HepG2 (cell line): ENCODE results near the gene ZFP64. TPM values are rescaled to one million over a fixed set of nuclear protein-coding genes. Genes with fewer than 3 reads are reported as not detected.

Experiments
- ATAC-seq: fragments of 200-7000 bp; cut with Tn5 transposase; 3 replicates; pipeline ENCODE4 v1.9.1; 2020; ENCODE audit warnings: mild to moderate bottlenecking, moderate library complexity
- BruUV-seq: library from RNA; stranded (reverse); fragments of 400-500 nt; replicated peaks from 2 replicates; lab custom pipeline; 2021; lab: Mats Ljungman, UMichigan
- CTCF ChIA-PET: fragments of 300-600 bp; formaldehyde crosslinking; extraction: SDS; loops from one replicate; lab custom pipeline; 2021; ENCODE audit warnings: low total read pairs, inconsistent platforms, low intra/inter-chr PET ratio; lab: Yijun Ruan, JAX
- POLR2A ChIA-PET: fragments of 350-600 bp; sonication (Branson Sonifier 250); formaldehyde crosslinking; loops from one replicate; lab custom pipeline; 2020; ENCODE audit warnings: antibody characterized with exemption, inconsistent platforms; lab: Yijun Ruan, JAX
- DNase-seq: peaks from one replicate; pipeline ENCODE4 v3.0.0-alpha.2; 2015; ENCODE audit warnings: low spot score
- FAIRE-seq: peaks from 3 replicates; lab custom pipeline; 2011; peaks lifted over from hg19 to GRCh38; lab: Jason Lieb, UNC
- H2AFZ ChIP-seq: one replicate; pipeline ENCODE4 v1.6.1; 2011; ENCODE audit warnings: low read length, inconsistent platforms
- H3K27ac ChIP-seq: fragments of 300-600 bp; 3 replicates; pipeline ENCODE4 v1.8.0; 2011; ENCODE audit warnings: mixed run types, mild to moderate bottlenecking, mixed read lengths, low read length, inconsistent platforms; ENCODE audit not compliant: insufficient read depth; ENCODE audit errors: extremely low read length
- H3K27me3 ChIP-seq, 2 experiments: fragments of 200-600 bp in 1 of 2; 2 replicates in 1 of 2; 3 replicates in 1 of 2; pipeline versions ENCODE4 v1.6.0 to v1.8.0; 2011; ENCODE audit warnings: low read length in 2 of 2, mild to moderate bottlenecking in 2 of 2, moderate library complexity in 2 of 2, inconsistent platforms in 1 of 2; ENCODE audit not compliant: insufficient read depth in 2 of 2, control insufficient read depth in 1 of 2
- H3K36me3 ChIP-seq, 2 experiments: fragments of 200-600 bp in 1 of 2; replicated peaks in 1 of 2; 2 replicates in 1 of 2; 3 replicates in 1 of 2; pipeline versions ENCODE4 v1.5.1 to v1.8.0; 2011; ENCODE audit warnings: low read length in 2 of 2, inconsistent platforms in 1 of 2; ENCODE audit not compliant: insufficient read depth in 2 of 2, control insufficient read depth in 1 of 2
- H3K4me1 ChIP-seq: 2 replicates; pipeline ENCODE4 v1.5.1; 2012; ENCODE audit warnings: low read length, inconsistent platforms; ENCODE audit not compliant: insufficient read depth
- H3K4me2 ChIP-seq: 2 replicates; pipeline ENCODE4 v1.6.0; 2011; ENCODE audit warnings: low read depth, low read length, inconsistent platforms
- H3K4me3 ChIP-seq, 3 experiments: fragments of 200-600 bp in 1 of 3; sonication (generic), shearing (Covaris generic) in 1 of 3; replicated peaks in 1 of 3; 2 replicates each; pipeline ENCODE4 v1.5.1; 2011 to 2016; ENCODE audit warnings: low read length in 3 of 3, inconsistent platforms in 2 of 3, low read depth in 2 of 3, mild to moderate bottlenecking in 2 of 3, control low read depth in 1 of 3, mixed read lengths in 1 of 3; ENCODE audit not compliant: insufficient read depth in 1 of 3
- H3K79me2 ChIP-seq: one replicate; pipeline ENCODE4 v1.6.1; 2011; ENCODE audit warnings: low read length, inconsistent platforms; ENCODE audit not compliant: insufficient read depth
- H3K9ac ChIP-seq: 2 replicates; pipeline ENCODE4 v1.6.0; 2011; ENCODE audit warnings: mild to moderate bottlenecking, low read depth, low read length, inconsistent platforms; ENCODE audit not compliant: insufficient read depth
- H3K9me3 ChIP-seq: 2 replicates; pipeline ENCODE4 v1.5.1; 2012; ENCODE audit warnings: mild to moderate bottlenecking, low read length
- H4K20me1 ChIP-seq: 2 replicates; pipeline ENCODE4 v1.6.0; 2011; ENCODE audit warnings: inconsistent platforms, mild to moderate bottlenecking, low read length, moderate library complexity; ENCODE audit not compliant: insufficient read depth
- CSRNP2 ChIP-seq: sonication (generic); formaldehyde crosslinking; conservative IDR thresholded peaks from 2 replicates; pipeline ENCODE4 v1.8.0; 2022; ENCODE audit warnings: low read depth, missing genetic modification reagents
- FOXJ3 ChIP-seq: sonication (generic); formaldehyde crosslinking; IDR thresholded peaks from 2 replicates; pipeline ENCODE4 v1.4.0; 2020; ENCODE audit warnings: missing genetic modification reagents, mild to moderate bottlenecking, borderline replicate concordance
- FOXO4 ChIP-seq: sonication (generic); formaldehyde crosslinking; conservative IDR thresholded peaks from 2 replicates; pipeline ENCODE4 v1.8.1; 2023; ENCODE audit warnings: missing genetic modification reagents
- HDAC1 ChIP-seq: sonication (generic); formaldehyde crosslinking; IDR thresholded peaks from 2 replicates; pipeline ENCODE4 v1.5.1; 2020; ENCODE audit warnings: mild to moderate bottlenecking, missing genetic modification reagents
- NAIF1 ChIP-seq: sonication (generic); formaldehyde crosslinking; IDR thresholded peaks from 2 replicates; pipeline ENCODE4 v1.5.0; 2020; ENCODE audit warnings: mild to moderate bottlenecking, missing genetic modification reagents, borderline replicate concordance
- NFYB ChIP-seq: sonication (generic); formaldehyde crosslinking; IDR thresholded peaks from 2 replicates; pipeline ENCODE4 v1.4.0; 2020; ENCODE audit warnings: missing genetic modification reagents
- PREB ChIP-seq: sonication (generic); formaldehyde crosslinking; IDR thresholded peaks from 2 replicates; pipeline ENCODE4 v1.4.0; 2020; ENCODE audit warnings: missing genetic modification reagents
- TERF1 ChIP-seq: sonication (generic); formaldehyde crosslinking; IDR thresholded peaks from 2 replicates; pipeline ENCODE4 v1.8.0; 2022; ENCODE audit warnings: mild to moderate bottlenecking, missing genetic modification reagents, moderate library complexity
- YEATS4 ChIP-seq: sonication (generic); formaldehyde crosslinking; IDR thresholded peaks from 2 replicates; pipeline ENCODE4 v1.4.0; 2020; ENCODE audit warnings: missing genetic modification reagents, borderline replicate concordance
- ZFP62 ChIP-seq: sonication (generic); formaldehyde crosslinking; IDR thresholded peaks from 2 replicates; pipeline ENCODE4 v1.4.0; 2020; ENCODE audit warnings: missing genetic modification reagents
- ZNF136 ChIP-seq: sonication (generic); formaldehyde crosslinking; IDR thresholded peaks from 2 replicates; pipeline ENCODE4 v1.8.1; 2022; ENCODE audit warnings: low read depth, mild to moderate bottlenecking, moderate library complexity, missing genetic modification reagents
- ZNF326 ChIP-seq: sonication (generic); formaldehyde crosslinking; IDR thresholded peaks from 2 replicates; pipeline ENCODE4 v1.4.0; 2020; ENCODE audit warnings: missing genetic modification reagents, borderline replicate concordance
- WGBS: methylation state at CpG from one replicate; pipeline ENCODE4 v1.1.6; 2017; ENCODE audit warnings: low lambda C conversion rate; 5-methylcytosine and 5-hydroxymethylcytosine counted together
- in situ Hi-C: cut with HindIII; loops from 2 replicates; pipeline ENCODE4 v1.10.0; 2017; ENCODE audit warnings: low pct_unique_long_range_greater_than_20kb; ENCODE audit not compliant: extremely low pct_ligation_motif_present
- intact Hi-C: fragments of 100-400 bp; cut with micrococcal nuclease; formaldehyde crosslinking; loops from one replicate; pipeline ENCODE4 v1.10.0; 2022; ENCODE audit not compliant: unreplicated experiment
- polyA plus RNA-seq, 8 experiments: library from polyadenylated mRNA; depleted of rRNA in 3 of 8; stranded (reverse) in 7 of 8; unstranded in 1 of 8; fragments of >200 nt; fragmentation: Illumina TruSeq in 4 of 8; extraction: Trizol in 4 of 8; gene quantifications; 2 replicates each; pipeline versions ENCODE4 v1.2.1 to v1.2.3, GENCODE V29; 2011 to 2016; ENCODE audit warnings: low read depth in 4 of 8, missing spikeins in 1 of 8, mixed read lengths in 1 of 8; ENCODE audit not compliant: insufficient read depth in 1 of 8
- total RNA-seq, 5 experiments: library from RNA; depleted of rRNA; stranded (reverse); fragments of >200 nt; fragmentation: Illumina TruSeq; extraction: Trizol; gene quantifications; 2 replicates each; pipeline ENCODE4 v1.2.3, GENCODE V29; 2016; ENCODE audit warnings: low read depth in 1 of 5

The ZFP64 gene
- total and polyA plus RNA-seq, 2 of the 13 experiments (the other 11 are each of a cell fraction or from before 2014, with no cell fraction given) = 12.0 to 24.3 TPM

GRCh38 chr20:52172392-52173047 is 19.1 kb downstream of the ZFP64 start:
- H3K36me3 ChIP-seq = peaks cover 9 to 23% of the 10 kb centered on the region in 2 experiments
- H3K79me2 ChIP-seq = no peaks in the 10 kb centered on the region
- H3K27ac ChIP-seq = no peak overlapping the region
- BruUV-seq = no TSS peak
- H3K4me1 ChIP-seq = no peaks in the 10 kb centered on the region
- in situ Hi-C loops = no loop called here
- H3K9ac ChIP-seq = no peak overlapping the region
- ATAC-seq = no peak
- TF ChIP-seq HDAC1 (CRISPR knock-in tag) (no peak), NFYB (CRISPR knock-in tag) (no peak)
- TF ChIP-seq, all 625 proteins: peak for 0
- intact Hi-C loops = no loop called here
- ChIA-PET POLR2A (interaction anchor here (1.0 kb wide), 1 partner anchor 18 kb away, joined by 4 read pairs; no protein-coding TSS in a partner anchor), CTCF (no interaction called here)
- Histone ChIP-seq H3K4me2 (no peak overlapping the region), H3K27me3 (no peaks in the 10 kb centered on the region), H3K9me3 (no peaks in the 10 kb centered on the region), H2AFZ (no peak overlapping the region), H3K4me3 (no peak overlapping the region), H4K20me1 (no peaks in the 10 kb centered on the region)
- 96% methylated on average over 9 of the region's 9 CpGs for WGBS
- no peak for DNase-seq
- FAIRE-seq = no peak

GRCh38 chr20:52171025-52171424 is 20.6 kb downstream of the ZFP64 start:
- Histone ChIP-seq H4K20me1 (no peaks in the 10 kb centered on the region), H3K27me3 (no peaks in the 10 kb centered on the region), H3K9me3 (no peaks in the 10 kb centered on the region; the same call in 1 of the 2 replicates), H3K4me3 (no peak overlapping the region), H3K27ac (no peak overlapping the region), H3K9ac (no peak overlapping the region), H3K36me3 (peaks cover 10 to 23% of the 10 kb centered on the region in 2 experiments), H3K4me1 (no peaks in the 10 kb centered on the region), H2AFZ (no peak overlapping the region), H3K79me2 (no peaks in the 10 kb centered on the region), H3K4me2 (no peak overlapping the region)
- 95% methylated on average over 8 of the region's 8 CpGs for WGBS
- no peak for ATAC-seq
- no peak for FAIRE-seq
- POLR2A ChIA-PET = no interaction called here
- CTCF ChIA-PET = no interaction called here
- in situ Hi-C loops (no loop called here), intact Hi-C loops (no loop called here)
- no TSS peak for BruUV-seq
- DNase-seq = no peak
- no peak for TF ChIP-seq ZNF326 (CRISPR knock-in tag)
- TF ChIP-seq NAIF1 (CRISPR knock-in tag) = no peak
- no peak for TF ChIP-seq FOXO4
- no peak for TF ChIP-seq PREB (CRISPR knock-in tag)
- TF ChIP-seq ZNF136 (CRISPR knock-in tag) = no peak
- TF ChIP-seq CSRNP2 (CRISPR knock-in tag) = no peak
- no peak for TF ChIP-seq FOXJ3 (CRISPR knock-in tag)
- TF ChIP-seq ZFP62 (CRISPR knock-in tag) = no peak
- TF ChIP-seq TERF1 = no peak
- TF ChIP-seq YEATS4 (CRISPR knock-in tag) = no peak
